K562 (cell line): Measurements from ENCODE around the gene AP1AR. TPM values are rescaled to one million over a fixed set of nuclear protein-coding genes. Genes with fewer than 3 reads are reported as not detected.

Experiments
- ATAC-seq: fragments of 200-7000 bp; cut with Tn5 transposase; 3 replicates; pipeline ENCODE4 v1.9.1; 2020; ENCODE audit warnings: moderate library complexity
- BruUV-seq: library from RNA; stranded (reverse); fragments of 400-500 nt; replicated peaks from 2 replicates; lab custom pipeline; 2021; lab: Mats Ljungman, UMichigan
- CTCF ChIA-PET: fragments of 300-600 bp; formaldehyde crosslinking; extraction: SDS; loops from one replicate; lab custom pipeline; 2021; ENCODE audit warnings: low intra/inter-chr PET ratio; lab: Yijun Ruan, JAX
- POLR2A ChIA-PET: fragments of 300-600, 350-650 bp; sonication (Branson Sonifier 250); formaldehyde crosslinking; extraction: SDS; loops from one replicate; lab custom pipeline; 2021; ENCODE audit warnings: antibody characterized with exemption, inconsistent platforms; lab: Yijun Ruan, JAX
- DNase-seq, 4 experiments: peaks; one replicate each; pipeline versions ENCODE4 v3.0.0 to v3.0.0-alpha.2; 2011 to 2018; ENCODE audit warnings: low spot score in 3 of 4, mixed read lengths in 3 of 4; ENCODE audit errors: extremely low read depth in 1 of 4
- FAIRE-seq: peaks from 2 replicates; lab custom pipeline; 2011; peaks lifted over from hg19 to GRCh38; lab: Jason Lieb, UNC
- H2AFZ ChIP-seq: 2 replicates; pipeline ENCODE4 v1.6.0; 2011; ENCODE audit warnings: low read depth, low read length, control low read depth, inconsistent platforms
- H3K27ac ChIP-seq: fragments of 200-600 bp; 3 replicates; pipeline ENCODE4 v1.8.0; 2011; ENCODE audit warnings: low read depth, mild to moderate bottlenecking, control low read depth, inconsistent platforms, low read length, moderate library complexity, mixed read lengths; ENCODE audit errors: extremely low read depth
- H3K27me3 ChIP-seq, 2 experiments: fragments of 300-600 bp in 1 of 2; 2 replicates in 1 of 2; 3 replicates in 1 of 2; pipeline versions ENCODE4 v1.6.0 to v1.8.0; 2011; ENCODE audit warnings: inconsistent platforms in 2 of 2, low read length in 2 of 2, mild to moderate bottlenecking in 1 of 2, mixed read lengths in 1 of 2, moderate library complexity in 1 of 2; ENCODE audit not compliant: control insufficient read depth in 2 of 2, insufficient read depth in 2 of 2
- H3K36me3 ChIP-seq: fragments of 300-600 bp; 3 replicates; pipeline ENCODE4 v1.8.0; 2011; ENCODE audit warnings: mild to moderate bottlenecking, low read length, inconsistent platforms; ENCODE audit not compliant: control insufficient read depth, insufficient read depth
- H3K4me1 ChIP-seq, 2 experiments: fragments of 200-600 bp in 1 of 2; replicated peaks in 1 of 2; 2 replicates in 1 of 2; 3 replicates in 1 of 2; pipeline versions ENCODE4 v1.5.1 to v1.8.0; 2011; ENCODE audit warnings: inconsistent platforms in 2 of 2, low read length in 2 of 2, mild to moderate bottlenecking in 1 of 2, mixed read lengths in 1 of 2, moderate library complexity in 1 of 2; ENCODE audit not compliant: control insufficient read depth in 2 of 2, insufficient read depth in 2 of 2
- H3K4me2 ChIP-seq: 2 replicates; pipeline ENCODE4 v1.6.1; 2011; ENCODE audit warnings: low read length, control low read depth, inconsistent platforms, mixed read lengths; ENCODE audit not compliant: insufficient read depth
- H3K4me3 ChIP-seq: fragments of 200-600 bp; sonication (generic), shearing (Covaris generic); 2 replicates; pipeline ENCODE4 v1.5.1; 2016; ENCODE audit warnings: control low read depth, inconsistent platforms
- H3K79me2 ChIP-seq: fragments of 200-600 bp; 3 replicates; pipeline ENCODE4 v1.8.0; 2011; ENCODE audit warnings: low read length, inconsistent platforms; ENCODE audit not compliant: control insufficient read depth, insufficient read depth
- H3K9ac ChIP-seq, 2 experiments: 2 replicates each; pipeline versions ENCODE4 v1.6.0 to v1.6.1; 2011; ENCODE audit warnings: low read depth in 2 of 2, low read length in 2 of 2, control low read depth in 1 of 2, inconsistent platforms in 1 of 2, mild to moderate bottlenecking in 1 of 2, mixed read lengths in 1 of 2; ENCODE audit not compliant: insufficient read depth in 1 of 2
- H3K9me1 ChIP-seq: one replicate; pipeline ENCODE4 v1.6.0; 2011; ENCODE audit warnings: inconsistent platforms, mild to moderate bottlenecking, low read length, moderate library complexity; ENCODE audit not compliant: control insufficient read depth, insufficient read depth
- H3K9me3 ChIP-seq: replicated peaks from 2 replicates; pipeline ENCODE4 v1.5.1; 2011; ENCODE audit warnings: low read depth, low read length, inconsistent platforms; ENCODE audit not compliant: control insufficient read depth, insufficient read depth
- H4K20me1 ChIP-seq: replicated peaks from 2 replicates; pipeline ENCODE4 v1.6.1; 2011; ENCODE audit warnings: low read length, inconsistent platforms, mixed read lengths; ENCODE audit not compliant: control insufficient read depth, insufficient read depth
- BRF1 ChIP-seq: IDR thresholded peaks from 3 replicates; pipeline ENCODE4 v1.6.1; 2011; ENCODE audit warnings: borderline replicate concordance, mild to moderate bottlenecking; ENCODE audit not compliant: insufficient read length; ENCODE audit errors: extremely low read depth
- CAMTA2 ChIP-seq: fragments of 250-450 bp; sonication (Bioruptor Pico); conservative IDR thresholded peaks from 2 replicates; pipeline ENCODE4 v1.5.1; 2022
- KLF13 ChIP-seq: fragments of 450-650 bp; IDR thresholded peaks from 2 replicates; pipeline ENCODE4 v1.6.1; 2016; ENCODE audit warnings: missing genetic modification characterization, low read depth, mild to moderate bottlenecking, missing compliant biosample characterization, moderate library complexity, borderline replicate concordance
- NKRF ChIP-seq: fragments of 450-650 bp; IDR thresholded peaks from 2 replicates; pipeline ENCODE4 v1.6.1; 2016; ENCODE audit warnings: borderline replicate concordance
- RUNX1 ChIP-seq: sonication (generic); IDR thresholded peaks from 2 replicates; pipeline ENCODE4 v1.6.1; 2016; ENCODE audit warnings: antibody characterized with exemption, low read depth
- SREBF2 ChIP-seq: sonication (generic); formaldehyde crosslinking; IDR thresholded peaks from 2 replicates; pipeline ENCODE4 v1.4.0; 2020; ENCODE audit warnings: mild to moderate bottlenecking, missing genetic modification reagents
- U2AF2 ChIP-seq: fragments of 200-400 bp; formaldehyde crosslinking; optimal IDR thresholded peaks from 2 replicates; pipeline ENCODE3; 2017; ENCODE audit warnings: low read depth, mild to moderate bottlenecking, low read length
- VEZF1 ChIP-seq: fragments of 200-800 bp; sonication (Bioruptor generic); IDR thresholded peaks from 2 replicates; pipeline ENCODE4 v1.6.1; 2017; ENCODE audit warnings: missing genetic modification characterization, missing compliant biosample characterization
- ZBTB2 ChIP-seq: fragments of 450-650 bp; IDR thresholded peaks from 2 replicates; pipeline ENCODE4 v1.6.1; 2016; ENCODE audit warnings: antibody characterized with exemption
- ZNF668 ChIP-seq: fragments of 250-450 bp; sonication (Bioruptor Pico); IDR thresholded peaks from 2 replicates; pipeline ENCODE4 v1.8.0; 2022; ENCODE audit warnings: mild to moderate bottlenecking, inconsistent platforms
- ZNF780A ChIP-seq: fragments of 250-450 bp; sonication (Bioruptor Pico); IDR thresholded peaks from 2 replicates; pipeline ENCODE4 v1.5.0; 2021; ENCODE audit warnings: mild to moderate bottlenecking
- WGBS: fragments of 100-300 bp; shearing (Covaris generic); methylation state at CpG from one replicate; pipeline ENCODE4 v1.1.6; 2016; ENCODE audit warnings: low coverage, mixed read lengths; ENCODE audit not compliant: insufficient coverage; ENCODE audit errors: missing lambda C conversion rate; 5-methylcytosine and 5-hydroxymethylcytosine counted together
- in situ Hi-C: fragments of 300-500 bp; cut with MboI; formaldehyde crosslinking; loops from 4 replicates; pipeline ENCODE4 v1.15.0; 2018; ENCODE audit warnings: inconsistent platforms, mixed read lengths
- intact Hi-C: fragments of 100-400 bp; cut with micrococcal nuclease; formaldehyde crosslinking; loops from 2 replicates; pipeline ENCODE4 v1.14.2; 2022
- polyA plus RNA-seq, 8 experiments: library from polyadenylated mRNA; depleted of rRNA in 4 of 8; stranded (reverse) in 5 of 8; unstranded in 3 of 8; fragments of >200 nt; fragmentation: Nextera tagmentation in 2 of 8; fragmentation: Illumina TruSeq in 1 of 8; extraction: Ambion mirVana in 2 of 8; extraction: Trizol in 1 of 8; gene quantifications; 2 replicates each; pipeline versions ENCODE4 v1.2.1 to v1.2.3, GENCODE V29; 2011 to 2014; ENCODE audit warnings: inconsistent platforms in 1 of 8, missing spikeins in 1 of 8
- total RNA-seq, 7 experiments: library from RNA; depleted of rRNA in 6 of 7; stranded (reverse); fragments of >200 nt in 6 of 7; fragmentation: Illumina TruSeq in 2 of 7; extraction: Trizol in 2 of 7; gene quantifications; 2 replicates each; pipeline versions ENCODE4 v1.2.1 to v1.2.3, GENCODE V29; 2011 to 2021; ENCODE audit warnings: low replicate concordance in 1 of 7

AP1AR gene
- total and polyA plus RNA-seq, 9 of the 15 experiments (the other 6 are each of a cell fraction or from before 2014, with no cell fraction given): 2.6 to 20.7 (median 12.2) TPM

- peak; percentile 36; the same call in 1 of the 2 replicates for TF ChIP-seq VEZF1
- no peak for TF ChIP-seq SREBF2 (CRISPR knock-in tag)
- no peak for TF ChIP-seq ZNF668 (CRISPR knock-in tag)
- TF ChIP-seq ZNF780A (CRISPR knock-in tag): no peak
These were observed 65.6 kb downstream of the AP1AR start, which contains the start of gene ALPK1 (continued) for GRCh38 chr4:112296949-112297880.

GRCh38 chr4:112299721-112300120, 68.1 kb downstream of the AP1AR start:
- no peak for FAIRE-seq
- peaks cover 0 to 2% of the 10 kb centered on the region in 2 experiments; a peak in 1 of 5 replicates for H3K4me1 ChIP-seq
- in situ Hi-C loops: no loop called here
- H3K27ac ChIP-seq: no peak overlapping the region
- POLR2A ChIA-PET: no interaction called here
- no peaks in the 10 kb centered on the region for H4K20me1 ChIP-seq
- H3K36me3 ChIP-seq: no peaks in the 10 kb centered on the region
- TF ChIP-seq RUNX1: no peak
- no peak for TF ChIP-seq U2AF2
- no peak for TF ChIP-seq CAMTA2 (CRISPR knock-in tag)
- TF ChIP-seq BRF1: no peak
- TF ChIP-seq ZBTB2: no peak
- no peak for TF ChIP-seq NKRF
- no peak for TF ChIP-seq KLF13 (tag)
- TF ChIP-seq, all 486 proteins: peak for 0
- DNase-seq (no peak), ATAC-seq (no peak)
- Histone ChIP-seq H3K4me2 (no peak overlapping the region), H3K4me3 (no peak overlapping the region), H2AFZ (no peak overlapping the region), H3K9me3 (no peaks in the 10 kb centered on the region), H3K79me2 (no peaks in the 10 kb centered on the region), H3K9ac (no peak overlapping the region), H3K27me3 (no peaks in the 10 kb centered on the region), H3K9me1 (no peaks in the 10 kb centered on the region)
- 9% methylated on average over 4 of the region's 4 CpGs for WGBS
- BruUV-seq: no TSS peak
- intact Hi-C loops: no loop called here
- CTCF ChIA-PET: no interaction called here
